Activated CD8-positive, alpha-beta memory T cell treated with anti-CD3 and anti-CD28 coated beads for 24 hours (primary cell): ENCODE data around the gene TNFRSF19.
"Not testable (repeated sequence)": the region's sequence is repeated elsewhere in the genome, so short reads cannot be mapped to it uniquely, and the experiment has no call there.

Source experiments
- DNase-seq: peaks from one replicate; pipeline ENCODE4 v3.0.0-alpha.2; 2020

The TNFRSF19 gene, protein sequence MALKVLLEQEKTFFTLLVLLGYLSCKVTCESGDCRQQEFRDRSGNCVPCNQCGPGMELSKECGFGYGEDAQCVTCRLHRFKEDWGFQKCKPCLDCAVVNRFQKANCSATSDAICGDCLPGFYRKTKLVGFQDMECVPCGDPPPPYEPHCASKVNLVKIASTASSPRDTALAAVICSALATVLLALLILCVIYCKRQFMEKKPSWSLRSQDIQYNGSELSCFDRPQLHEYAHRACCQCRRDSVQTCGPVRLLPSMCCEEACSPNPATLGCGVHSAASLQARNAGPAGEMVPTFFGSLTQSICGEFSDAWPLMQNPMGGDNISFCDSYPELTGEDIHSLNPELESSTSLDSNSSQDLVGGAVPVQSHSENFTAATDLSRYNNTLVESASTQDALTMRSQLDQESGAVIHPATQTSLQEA

GRCh38 chr13:23570099-23570920, at the start of gene TNFRSF19:
TNFRSF19 (plus strand) TSS chr13:23570412; CDS start chr13:23590184, 19,772 bp downstream.
- DNase-seq: no peak

GRCh38 chr13:23529926-23530325, 40.3 kb upstream of the TNFRSF19 start:
- DNase-seq: not testable (repeated sequence)

DNA sequence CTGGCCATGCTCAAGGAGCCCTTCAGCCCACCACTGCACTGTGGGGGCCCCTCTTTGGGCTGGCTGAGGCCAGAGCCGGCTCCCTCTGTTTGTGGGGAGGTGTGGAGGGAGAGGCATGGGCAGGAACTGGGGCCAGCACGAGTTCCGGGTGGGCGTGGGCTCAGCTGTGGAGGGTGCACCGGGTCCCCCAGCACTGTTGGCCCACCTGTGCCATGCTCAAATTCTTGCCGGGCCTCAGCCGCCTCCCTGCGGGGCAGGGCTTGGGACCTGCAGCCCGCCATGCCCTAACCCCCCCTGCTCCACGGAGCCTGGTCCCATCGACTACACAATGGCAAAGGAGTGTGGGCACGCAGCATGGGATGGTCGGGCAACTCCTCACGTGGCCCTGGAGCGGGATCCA, 38.8 kb upstream of the TNFRSF19 start:
- no peak for DNase-seq

DNA sequence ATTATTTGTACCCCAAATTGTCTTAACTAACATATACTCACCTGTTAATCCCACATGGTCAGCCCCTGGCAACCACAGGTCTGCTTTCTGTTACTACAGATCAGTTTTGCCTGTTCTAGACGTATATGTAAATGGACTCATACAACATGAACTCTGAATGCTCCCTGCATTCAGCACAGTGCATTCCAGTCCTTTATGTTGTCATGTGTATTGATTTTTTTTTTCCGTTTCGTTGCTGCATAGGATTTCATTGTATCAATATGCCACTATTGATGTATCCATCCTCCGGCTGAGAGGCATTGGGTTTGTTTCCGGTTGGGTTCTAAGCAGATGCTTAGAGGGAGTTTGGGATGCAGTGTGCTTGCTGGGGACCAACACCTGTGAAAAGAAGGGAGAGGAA, 36.1 kb upstream of the TNFRSF19 start:
- no peak for DNase-seq

DNA sequence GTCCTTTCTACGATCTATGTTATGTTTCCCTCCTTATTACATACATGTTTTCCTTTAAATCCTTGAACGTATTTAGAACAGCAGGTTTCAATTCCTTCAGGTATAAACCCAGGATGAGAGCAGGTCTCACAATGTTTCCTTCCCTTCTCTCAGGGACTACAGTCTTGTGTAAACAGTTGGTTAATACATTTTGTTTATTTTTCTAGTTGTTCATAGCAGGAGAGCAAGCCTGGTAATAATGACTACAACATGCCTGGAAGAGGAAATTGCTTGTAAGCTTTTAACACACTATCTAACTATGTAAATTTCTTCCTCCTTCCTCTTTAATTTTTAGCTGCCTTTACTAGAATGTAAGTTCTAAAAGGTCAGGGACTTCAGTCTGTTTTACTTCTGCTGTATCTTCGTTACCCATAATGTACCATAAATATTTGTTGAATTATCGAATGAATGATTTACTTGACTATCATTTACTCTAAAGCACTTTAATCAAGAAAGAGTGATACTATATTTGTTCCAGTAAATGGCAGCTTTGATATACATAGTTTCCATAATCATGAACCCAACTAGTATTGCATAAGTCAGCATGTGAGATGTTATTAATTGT, 28.9 kb upstream of the TNFRSF19 start:
- no peak for DNase-seq

DNA sequence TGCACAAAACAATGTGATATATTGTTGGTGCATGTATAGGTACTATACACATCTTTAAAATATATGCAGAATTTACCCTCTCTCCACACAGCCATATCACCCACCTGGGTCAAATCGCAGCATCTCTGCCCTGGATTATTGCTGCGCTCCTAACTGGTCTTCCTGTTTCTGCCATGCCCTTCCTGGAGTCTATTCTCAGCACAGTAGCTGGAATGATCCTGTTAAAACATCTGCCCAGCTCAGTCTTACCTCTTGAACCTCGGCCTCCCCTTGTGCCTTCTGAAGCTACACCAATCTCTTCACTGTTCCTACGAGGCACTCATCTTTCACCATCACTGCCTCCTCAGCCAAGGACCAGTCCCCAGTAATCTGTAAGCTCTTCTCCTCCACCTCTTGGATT, 25.5 kb upstream of the TNFRSF19 start:
- no peak for DNase-seq

- no peak for DNase-seq
These were observed 23.1 kb upstream of the TNFRSF19 start for GRCh38 chr13:23547000-23547590.

DNA sequence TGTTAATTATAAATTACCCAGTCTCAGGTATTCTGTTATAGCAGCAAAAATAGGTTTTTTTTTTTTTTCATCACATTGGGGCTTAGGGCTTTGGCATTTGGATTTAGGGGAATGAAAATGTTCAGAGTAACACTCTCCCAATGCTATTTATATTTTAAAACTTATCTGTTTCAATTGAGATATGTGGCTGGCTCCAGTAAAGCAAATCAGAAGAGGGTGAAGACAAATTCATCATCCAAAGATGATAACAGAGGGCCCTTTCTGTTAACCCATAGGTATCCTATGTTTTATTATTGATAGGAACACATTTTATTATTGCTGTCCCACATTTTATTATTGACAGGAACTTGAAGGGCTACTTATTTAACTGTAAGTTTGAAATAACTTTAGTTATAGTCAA, 20.5 kb upstream of the TNFRSF19 start:
- DNase-seq: no peak

DNA sequence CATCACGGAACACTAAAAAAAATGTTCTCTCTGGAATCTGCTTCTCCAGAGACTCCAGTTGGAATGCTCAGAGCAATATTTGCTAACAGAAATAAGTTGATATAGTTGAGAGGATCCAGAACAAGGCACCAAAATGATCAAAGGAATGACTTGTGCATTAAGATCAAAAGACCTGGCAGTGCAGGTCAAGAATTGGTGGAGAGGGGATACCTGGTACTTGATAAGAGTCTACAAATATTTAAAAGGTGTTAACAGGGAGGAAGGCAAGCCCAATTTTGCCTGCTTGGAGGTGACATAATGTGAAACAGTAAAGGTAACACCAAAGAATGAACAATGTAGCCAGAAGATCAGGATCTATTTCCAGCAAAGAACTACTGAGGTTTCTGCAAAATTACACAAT, 20.0 kb upstream of the TNFRSF19 start:
- DNase-seq: no peak

- no peak for DNase-seq
These were observed 18.8 kb upstream of the TNFRSF19 start for GRCh38 chr13:23551213-23552008.

DNA sequence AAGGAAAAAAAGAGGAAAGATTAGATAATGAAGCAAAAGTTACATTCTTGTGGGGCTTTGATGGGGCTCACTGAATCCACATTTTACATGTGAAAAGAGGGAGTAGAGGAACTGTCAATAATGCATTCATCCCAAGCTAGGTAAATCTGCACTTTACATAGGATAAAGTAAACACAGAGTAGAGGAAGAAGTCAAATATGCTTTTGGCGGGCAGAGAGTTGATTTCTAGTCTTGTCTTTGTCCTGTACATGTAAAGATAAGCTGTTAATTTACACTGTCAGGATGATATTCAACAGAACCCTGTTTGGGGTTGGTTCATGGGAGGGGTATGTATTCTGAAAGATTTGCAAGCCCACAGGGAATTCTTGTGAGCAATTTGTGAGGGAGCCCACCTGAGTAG, 18.0 kb upstream of the TNFRSF19 start:
- no peak for DNase-seq

- DNase-seq: no peak
These were observed 17.6 kb upstream of the TNFRSF19 start for GRCh38 chr13:23552661-23553060.

GRCh38 chr13:23554000-23554399, 16.2 kb upstream of the TNFRSF19 start:
- DNase-seq: no peak

DNA sequence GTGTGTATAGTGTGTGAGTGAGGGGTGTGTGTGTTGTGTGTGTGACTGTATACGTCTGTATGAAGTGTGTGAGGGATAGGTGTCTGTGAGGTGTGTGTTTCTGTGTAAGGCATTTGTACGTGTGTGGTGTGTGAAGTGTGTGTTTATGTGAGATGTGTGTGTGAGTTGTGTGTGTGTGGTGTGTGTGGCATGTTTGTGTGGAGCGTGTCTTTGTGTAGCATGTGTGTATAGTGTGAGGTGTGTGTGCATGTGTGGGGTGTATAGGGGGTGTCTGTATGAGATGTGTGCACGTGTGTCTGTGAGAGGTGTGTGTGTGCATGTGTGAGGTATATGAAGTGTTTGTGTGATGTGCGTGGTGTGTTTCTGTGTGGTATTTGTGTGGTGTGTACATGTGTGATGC, 13.2 kb upstream of the TNFRSF19 start:
- no peak for DNase-seq

DNA sequence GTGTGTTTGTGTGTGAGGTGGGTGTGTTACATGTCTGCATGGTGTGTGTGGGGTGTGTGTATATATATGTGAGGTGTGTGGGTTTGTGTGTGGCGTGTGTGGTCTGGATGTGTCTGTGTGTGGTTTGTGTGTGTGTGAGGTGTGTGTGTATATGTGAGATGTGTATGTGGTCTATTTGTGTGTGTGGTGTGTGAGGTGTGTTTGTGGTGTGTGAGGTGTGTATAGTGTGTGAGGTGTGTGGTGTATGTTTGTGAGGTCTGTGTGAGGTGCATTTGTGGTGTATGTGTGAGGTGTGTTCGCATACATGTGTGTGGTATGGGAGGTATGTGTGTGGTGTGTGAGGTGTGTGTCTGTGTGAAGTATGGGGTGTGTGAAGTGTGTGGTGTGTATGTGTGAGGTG, 12.5 kb upstream of the TNFRSF19 start:
- DNase-seq: no peak

DNA sequence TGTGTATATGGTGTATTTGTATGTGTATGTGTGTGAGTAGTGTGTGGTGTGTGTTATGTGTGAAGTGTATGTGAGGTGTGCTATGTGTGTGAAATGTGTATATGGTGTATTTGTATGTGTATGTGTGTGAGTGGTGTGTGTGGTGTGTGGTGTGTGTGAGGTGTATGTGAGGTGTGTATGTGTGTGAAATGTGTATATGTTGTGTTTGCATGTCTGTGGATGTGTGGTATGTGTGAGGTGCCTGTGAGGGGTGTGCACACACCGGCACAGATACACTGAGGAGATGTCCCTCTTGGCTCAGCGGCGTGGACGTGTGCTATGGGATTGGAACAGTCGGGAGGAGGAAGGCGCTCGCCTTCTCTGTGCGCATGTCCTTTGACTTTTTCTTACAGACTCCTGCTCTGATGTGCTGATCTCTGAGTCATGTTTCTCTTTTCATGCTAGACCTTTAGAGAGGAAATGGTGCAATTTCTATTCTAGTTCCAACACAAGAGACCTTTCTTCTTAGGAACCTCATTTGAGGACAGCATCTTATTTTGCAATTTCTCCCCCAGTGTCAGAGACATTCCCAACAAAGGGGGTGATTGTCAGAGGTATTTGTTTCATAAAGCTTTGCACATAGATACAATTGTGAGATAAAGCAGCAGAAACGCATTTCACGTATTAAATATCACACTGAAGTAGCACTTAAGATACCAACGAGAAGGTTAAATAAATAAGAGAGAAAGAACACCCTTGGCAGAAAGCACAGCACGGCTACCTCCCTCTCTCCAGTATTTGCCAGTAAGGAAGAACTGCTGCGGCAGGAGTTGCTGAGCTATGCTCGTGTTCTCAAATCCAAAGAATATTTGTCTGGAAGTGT, 11.3 kb upstream of the TNFRSF19 start:
- no peak for DNase-seq

DNA sequence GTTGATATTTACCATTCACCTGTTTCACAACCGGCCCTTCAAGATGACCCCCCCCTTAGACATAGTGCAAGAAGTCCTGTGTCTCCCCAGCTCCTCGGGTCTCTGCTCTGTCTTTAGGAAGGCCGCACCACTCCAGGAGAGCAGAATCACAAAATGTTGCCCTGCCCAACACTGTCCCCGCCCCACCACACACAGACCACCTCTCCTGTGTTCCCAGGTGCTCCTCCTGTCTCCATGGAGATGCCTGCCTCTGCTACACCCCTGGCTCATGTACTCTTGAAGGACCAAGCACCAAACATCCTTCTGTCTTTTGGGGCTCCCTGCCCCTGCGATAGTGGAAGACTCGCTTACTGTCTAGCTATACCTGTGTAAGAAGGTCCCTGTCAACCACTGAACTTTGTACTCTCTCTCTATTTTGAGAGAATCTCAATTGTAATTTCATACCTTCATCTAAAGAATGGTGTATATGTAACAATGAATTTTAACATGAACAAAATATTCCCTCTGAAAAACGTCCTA, 9.6 kb upstream of the TNFRSF19 start:
- DNase-seq: no peak

- DNase-seq: no peak
These were observed 9.0 kb upstream of the TNFRSF19 start for GRCh38 chr13:23561261-23561660.

- DNase-seq: no peak
These were observed 6.9 kb upstream of the TNFRSF19 start for GRCh38 chr13:23563085-23563845.

GRCh38 chr13:23567906-23568460, 2.2 kb upstream of the TNFRSF19 start:
- DNase-seq: no peak
